Fibroblast of peridontal ligament (primary cell): ENCODE data around the gene NECAB3.
"Not testable (repeated sequence)": the region's sequence is repeated elsewhere in the genome, so short reads cannot be mapped to it uniquely, and the experiment has no call there.

Experiments used
- DNase-seq: peaks from one replicate; pipeline ENCODE4 v3.0.0-alpha.2; 2010; ENCODE audit errors: extremely low read depth

Gene NECAB3

DNA sequence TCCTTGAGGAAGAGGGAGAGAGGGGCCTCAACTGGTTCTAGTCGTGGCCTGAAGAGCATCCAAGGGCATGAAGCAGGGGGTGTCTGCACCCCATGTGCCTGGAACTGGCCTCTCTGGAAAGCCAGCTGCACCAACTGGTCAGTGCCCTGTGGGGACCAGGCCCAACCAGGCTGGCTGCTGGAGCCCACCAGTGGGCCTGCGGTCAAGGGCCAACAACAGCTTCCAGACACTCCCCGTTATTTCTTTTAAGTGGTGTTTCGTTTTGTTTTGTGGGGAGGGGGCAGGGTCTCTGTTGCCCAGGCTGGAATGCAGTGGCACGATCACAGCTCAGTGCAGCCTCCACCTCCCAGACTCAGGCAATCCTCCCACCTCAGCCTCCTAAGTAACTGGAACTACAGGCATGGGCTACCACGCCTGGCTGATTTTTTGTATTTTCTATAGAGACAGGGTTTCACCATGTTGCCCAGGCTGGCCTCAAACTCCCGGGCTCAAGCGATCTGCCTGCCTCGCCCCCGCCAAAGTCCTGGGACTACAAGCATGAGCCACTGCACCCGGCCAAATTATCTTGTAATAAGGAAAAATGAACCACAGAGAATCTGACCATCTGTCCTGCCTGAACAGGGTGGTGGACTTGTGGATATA is 24.0 kb downstream of the NECAB3 start:
- no peak for DNase-seq

DNA sequence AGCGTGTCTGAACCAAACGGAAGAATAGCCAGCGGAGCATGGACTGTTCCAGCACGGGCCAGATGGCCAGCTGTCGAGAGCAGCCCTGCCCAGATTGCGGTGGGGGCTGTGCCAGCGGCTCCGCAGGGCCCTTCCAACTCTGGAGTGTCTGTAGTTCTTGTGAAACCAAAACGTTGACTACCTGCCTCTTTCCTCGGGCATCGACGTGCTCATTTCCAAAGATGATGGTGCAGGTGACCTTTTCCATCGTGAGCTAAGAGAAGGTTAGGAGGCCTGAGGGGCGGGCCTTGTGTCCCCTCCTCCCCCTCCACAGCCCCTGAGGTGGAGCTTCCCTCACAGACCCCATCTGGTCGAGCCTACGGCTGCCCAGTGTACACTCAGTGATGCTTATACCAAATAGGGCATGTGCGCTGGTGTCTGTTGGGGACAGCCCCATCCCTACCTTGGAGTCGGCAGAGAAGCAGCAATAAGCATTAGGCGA is 25.0 kb downstream of the NECAB3 start:
- DNase-seq, result no peak

DNA sequence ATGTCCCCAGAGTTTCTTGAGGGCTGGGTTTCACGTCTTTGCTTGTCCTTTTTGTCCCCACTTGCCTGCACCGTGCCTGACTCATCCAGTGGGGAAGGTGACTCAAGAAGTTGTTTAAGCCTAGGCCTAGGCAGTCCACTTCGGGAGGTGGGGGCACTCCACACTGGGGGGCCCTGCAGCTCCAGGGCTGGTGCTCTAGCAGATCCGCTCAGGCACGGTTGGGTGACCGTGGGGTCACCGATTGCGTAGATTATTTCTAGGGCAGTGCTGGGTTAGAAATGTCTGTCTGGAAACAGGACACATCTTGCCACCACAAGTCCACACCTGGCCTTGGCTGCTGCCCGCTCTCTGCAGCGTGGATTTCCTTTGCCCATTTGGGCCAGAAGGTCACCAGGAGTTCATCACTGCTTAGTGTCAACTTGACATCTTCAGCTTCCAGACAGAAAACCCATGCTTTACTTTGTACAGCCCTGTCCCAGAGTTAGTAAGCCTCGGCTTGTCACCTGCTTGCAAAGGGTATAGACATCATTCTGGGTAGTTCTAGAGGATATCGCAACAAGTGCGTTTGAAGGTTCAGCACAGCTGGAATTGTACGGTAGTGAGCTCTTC is 25.7 kb downstream of the NECAB3 start:
- DNase-seq, result no peak

DNA sequence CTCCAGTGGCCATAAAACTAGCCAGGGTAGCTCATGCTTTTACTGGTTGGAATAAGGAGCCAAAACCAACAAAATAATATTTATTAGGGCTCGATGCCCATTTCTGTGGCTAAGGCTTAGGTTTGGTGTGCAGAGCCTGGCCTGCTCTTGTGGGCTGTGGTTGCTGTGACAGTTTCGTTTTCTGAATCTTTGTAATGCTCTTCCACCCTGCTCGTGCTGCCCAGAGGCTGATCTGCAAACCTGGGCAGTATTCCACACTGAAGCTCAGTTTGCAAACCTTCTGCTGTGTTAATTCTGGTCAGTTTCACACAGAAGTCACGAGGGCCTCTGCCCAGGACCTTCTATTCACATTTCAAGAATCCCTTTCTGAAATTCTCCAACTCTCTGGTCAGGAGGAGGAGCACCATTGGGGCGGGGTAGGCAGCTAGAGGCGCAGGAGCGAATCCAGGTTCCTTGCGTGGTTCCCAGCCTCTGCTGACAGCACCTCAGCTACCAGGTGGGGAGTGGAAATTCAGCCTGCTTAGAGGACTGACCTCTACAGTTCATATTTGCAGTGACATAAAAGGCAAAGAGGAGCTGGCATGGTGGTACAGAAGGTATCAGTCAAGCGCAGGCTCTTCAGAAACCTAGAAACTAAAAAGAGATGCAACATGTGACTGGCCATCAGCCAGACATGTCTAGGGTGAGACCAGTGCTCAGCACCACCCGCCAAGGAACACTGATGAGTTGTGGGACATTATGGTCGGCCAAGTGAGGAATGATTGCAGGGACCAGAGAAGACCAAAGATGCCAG is 26.4 kb downstream of the NECAB3 start:
- DNase-seq, result peak; percentile 80

DNA sequence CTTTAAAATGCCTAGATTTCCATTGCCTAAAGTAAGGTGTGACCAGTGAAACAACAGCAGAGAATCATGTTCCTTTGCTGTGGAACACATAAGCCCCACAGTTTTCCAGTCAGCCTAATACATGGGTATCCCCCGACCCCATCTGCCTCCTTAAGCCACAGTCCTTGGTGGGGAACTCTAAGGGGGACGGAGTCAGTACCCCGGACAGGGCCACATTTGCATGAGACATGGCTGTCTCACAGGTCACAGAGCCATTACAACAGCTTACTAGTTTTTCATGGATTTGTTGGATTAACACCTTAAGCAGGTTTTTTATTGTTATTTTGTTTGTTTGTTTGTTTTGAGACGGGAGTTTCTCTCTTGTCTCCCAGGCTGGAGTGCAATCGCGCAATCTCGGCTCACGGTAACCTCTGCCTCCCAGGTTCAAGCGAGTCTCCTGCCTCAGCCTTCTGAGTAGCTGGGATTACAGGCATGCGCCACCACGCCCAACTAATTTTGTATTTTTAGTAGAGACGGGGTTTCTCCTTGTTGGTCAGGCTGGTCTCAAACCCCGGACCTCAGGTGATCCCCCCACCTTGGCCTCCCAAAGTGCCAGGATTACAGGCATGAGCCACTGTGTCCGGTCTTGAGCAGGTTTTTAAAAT is 27.1 kb downstream of the NECAB3 start:
- DNase-seq, result not testable (repeated sequence)

DNA sequence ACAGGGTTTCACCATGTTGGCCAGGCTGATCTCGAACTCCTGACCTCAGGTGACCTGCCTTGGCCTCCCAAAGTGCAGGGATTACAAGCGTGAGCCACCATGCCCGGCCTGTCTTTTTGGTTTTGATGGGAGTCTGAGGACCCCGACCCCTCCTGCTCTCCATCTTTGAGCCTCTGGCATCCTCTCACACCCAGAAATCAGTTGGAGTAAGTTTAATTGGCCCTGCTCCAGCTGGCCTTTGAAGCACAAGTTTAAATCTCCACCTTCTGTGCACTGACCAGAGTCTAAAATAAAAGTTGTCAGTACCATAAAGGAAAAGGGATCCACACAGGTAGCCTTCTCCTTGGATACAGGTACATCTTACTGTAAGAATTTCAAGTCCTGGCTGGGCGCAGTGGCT is 28.0 kb downstream of the NECAB3 start:
- no peak for DNase-seq

DNA sequence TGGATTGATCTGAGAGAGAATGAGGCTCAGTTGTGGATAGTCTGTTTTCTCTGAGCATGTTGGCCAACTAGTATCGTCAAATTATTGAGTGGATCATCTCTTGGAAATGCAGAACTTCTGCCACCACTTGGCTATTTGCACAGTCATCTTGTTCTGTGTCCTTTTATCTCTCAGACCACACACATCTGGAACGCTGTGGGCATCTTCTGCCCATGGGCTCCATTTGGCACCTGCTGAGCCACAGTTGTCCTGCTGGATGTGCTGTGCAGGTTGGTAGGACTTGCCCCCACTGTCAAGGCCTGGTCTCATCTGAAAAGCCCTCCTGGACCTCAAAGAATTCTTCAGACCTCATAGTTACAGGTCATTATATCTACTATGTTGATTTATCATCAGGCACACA is 28.8 kb downstream of the NECAB3 start:
- DNase-seq, result no peak

DNA sequence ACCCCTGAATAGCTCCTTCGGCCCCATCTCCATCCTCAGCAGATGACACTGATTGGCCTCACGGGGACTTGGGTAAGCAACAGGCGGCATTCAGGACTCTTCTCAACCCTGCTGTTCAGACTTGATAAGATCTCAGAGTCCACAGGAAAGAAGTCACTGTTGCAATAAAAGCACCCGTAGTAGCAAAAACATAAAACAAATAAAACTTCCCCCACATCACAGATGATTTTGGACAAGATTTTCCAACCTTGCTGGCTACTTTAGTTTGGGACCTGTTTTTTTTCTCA is 29.2 kb downstream of the NECAB3 start:
- no peak for DNase-seq

DNA sequence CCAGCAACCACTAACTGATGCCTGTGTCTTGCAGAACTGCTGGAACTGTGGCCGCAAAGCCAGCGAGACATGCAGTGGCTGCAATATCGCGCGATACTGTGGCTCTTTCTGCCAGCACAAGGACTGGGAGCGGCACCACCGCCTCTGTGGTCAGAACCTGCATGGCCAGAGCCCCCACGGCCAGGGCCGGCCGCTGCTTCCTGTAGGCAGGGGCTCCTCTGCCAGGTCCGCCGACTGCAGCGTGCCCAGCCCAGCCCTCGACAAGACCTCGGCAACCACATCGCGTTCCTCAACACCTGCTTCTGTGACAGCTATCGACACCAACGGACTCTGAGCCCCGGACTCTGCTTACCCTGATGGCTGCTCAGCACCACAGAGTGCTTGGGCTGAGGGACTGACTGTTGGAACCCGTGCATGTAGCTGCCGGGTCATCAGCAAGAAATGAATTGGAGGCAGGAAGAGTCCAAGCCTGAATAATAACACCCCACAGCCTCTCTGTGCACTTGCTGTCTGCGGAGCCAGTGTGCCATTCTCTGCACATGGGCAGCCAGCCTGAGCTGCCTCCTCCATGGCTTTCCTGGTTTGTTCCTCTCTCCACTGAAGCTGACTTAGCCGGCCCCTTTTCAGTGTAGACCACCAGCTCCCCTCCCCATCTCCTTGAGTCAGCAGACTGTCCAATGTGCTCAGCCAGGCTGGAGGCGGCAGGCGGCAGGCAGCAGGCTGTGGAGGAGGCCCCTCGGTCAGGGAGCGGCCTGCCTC is 29.7 kb downstream of the NECAB3 start:
- DNase-seq, result no peak

DNA sequence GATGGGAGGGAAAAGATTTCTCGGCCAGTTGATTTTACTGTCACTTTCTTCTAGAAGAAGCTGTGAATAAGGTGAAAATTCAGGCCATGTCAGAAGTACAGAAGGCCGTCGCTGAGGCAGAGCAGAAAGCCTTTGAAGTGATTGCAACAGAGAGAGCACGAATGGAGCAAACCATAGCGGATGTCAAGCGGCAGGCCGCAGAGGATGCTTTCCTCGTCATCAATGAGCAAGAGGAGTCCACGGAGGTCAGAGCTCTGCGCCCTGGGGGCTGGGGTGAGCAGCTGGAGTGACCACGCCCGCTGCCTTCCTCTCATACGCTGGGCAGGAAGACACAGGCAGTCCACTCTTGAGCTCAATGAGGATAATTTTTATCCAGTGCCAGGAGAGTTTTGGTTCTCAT is 33.9 kb downstream of the NECAB3 start:
- DNase-seq, result no peak

DNA sequence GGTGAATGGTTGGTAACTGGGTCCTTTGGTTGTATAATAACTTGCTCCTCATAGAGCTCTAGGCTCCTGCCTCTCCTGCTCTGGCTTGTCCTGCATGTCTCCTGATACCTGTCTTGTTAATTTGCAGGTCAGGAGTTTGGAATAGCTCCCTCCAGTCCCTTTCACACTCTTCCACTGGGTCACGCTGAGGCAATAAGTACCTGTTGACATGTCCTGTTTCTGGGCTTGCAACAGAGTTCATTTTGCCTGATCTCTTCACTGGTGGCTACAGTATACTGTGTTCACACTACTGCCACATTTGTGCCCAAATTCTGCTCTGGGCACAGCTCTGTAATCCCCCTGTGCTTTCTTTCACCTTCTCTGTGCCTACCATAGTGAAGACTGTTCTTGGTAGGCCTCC is 37.5 kb downstream of the NECAB3 start:
- no peak for DNase-seq

DNA sequence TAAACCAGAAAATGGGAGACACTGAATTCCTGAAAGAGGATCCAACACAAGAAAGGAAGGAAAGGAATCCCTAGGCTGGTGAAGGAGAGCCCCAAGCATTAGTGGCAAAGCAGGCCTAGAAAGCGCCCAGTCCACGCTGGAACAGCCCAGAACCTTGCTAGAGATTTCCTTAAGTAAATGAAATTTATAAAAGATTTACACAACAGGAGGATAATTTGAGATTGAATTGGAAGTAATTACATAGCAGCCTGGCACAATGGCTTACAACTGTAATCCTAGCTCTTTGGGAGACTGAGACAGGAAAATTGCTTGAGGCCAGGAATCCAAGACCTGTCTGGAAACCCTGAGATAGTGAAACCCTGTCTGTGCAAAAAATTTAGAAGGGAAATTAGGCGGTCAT is 38.9 kb downstream of the NECAB3 start:
- DNase-seq, result no peak

DNA sequence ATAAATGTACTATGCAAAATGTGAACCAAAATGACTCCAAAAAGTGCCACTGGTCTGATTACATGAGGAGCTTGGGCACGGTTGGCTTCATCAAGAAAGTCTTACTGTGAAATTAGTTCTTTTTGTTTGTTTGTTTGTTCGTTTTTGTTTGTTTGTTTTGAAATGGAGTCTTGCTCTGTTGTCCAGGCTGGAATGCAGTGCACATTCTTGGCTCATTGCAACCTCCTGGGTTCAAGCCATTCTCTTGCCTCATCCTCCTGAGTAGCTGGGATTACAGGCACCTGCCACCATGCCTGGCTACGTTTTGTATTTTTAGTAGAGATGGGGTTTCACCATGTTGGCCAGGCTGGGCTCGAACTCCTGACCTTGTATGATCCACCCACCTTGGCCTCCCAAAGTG is 42.3 kb downstream of the NECAB3 start:
- DNase-seq, result not testable (repeated sequence)

DNA sequence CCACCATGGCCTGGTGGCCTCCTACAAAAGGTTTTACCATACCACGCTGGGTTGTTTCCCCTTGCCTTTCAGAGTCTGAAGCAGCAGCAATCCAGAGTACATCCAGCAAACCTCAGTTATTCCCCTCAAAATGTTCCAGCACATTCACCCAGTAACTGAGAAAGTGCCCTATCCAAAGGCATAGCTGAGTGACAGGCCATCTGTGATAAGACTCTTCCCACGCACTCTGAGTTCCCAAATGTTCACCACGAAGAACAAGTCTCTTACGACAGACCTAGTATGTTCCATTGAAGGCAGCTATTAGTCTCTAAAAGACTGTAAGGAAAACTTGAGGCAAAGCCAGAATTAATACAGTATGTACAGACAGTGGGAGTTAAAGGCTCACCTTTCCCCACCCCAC is 43.7 kb downstream of the NECAB3 start:
- no peak for DNase-seq

DNA sequence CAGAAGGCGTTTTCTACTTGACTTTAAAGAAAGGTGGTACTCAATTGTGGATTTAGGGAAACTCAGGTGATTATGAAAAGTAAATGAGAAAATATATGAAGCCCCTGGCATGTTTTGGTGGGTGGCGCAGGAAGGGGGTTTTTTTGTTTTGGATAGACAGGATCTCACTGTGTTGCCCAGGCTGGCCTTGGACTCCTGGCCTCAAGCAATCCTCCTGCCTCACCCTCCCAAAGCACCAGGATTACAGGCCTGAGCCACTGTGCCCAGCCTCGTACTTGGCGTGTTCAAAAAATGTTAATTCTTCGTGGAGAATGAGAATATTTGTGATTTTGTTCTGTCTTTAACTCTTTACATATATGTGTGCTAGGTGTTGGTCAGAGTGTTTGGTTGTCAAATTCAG is 44.2 kb downstream of the NECAB3 start:
- no peak for DNase-seq

DNA sequence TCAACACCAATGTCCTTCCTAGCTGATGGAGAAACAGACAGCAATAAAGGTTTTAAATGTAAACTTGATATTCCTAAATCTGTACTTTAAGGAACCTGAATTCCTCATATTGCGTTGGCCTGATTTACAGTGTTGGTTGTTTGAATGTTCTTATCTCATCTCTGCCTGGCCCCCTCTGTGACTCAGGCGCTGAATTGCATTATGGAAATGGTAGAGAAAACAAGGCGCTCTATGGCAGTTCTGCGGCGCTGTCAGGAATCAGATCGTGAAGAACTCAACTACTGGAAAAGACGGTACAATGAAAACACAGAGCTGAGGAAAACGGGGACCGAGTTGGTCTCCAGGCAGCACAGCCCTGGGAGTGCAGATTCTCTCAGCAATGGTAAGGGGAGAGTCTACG is 44.7 kb downstream of the NECAB3 start:
- DNase-seq, result no peak

DNA sequence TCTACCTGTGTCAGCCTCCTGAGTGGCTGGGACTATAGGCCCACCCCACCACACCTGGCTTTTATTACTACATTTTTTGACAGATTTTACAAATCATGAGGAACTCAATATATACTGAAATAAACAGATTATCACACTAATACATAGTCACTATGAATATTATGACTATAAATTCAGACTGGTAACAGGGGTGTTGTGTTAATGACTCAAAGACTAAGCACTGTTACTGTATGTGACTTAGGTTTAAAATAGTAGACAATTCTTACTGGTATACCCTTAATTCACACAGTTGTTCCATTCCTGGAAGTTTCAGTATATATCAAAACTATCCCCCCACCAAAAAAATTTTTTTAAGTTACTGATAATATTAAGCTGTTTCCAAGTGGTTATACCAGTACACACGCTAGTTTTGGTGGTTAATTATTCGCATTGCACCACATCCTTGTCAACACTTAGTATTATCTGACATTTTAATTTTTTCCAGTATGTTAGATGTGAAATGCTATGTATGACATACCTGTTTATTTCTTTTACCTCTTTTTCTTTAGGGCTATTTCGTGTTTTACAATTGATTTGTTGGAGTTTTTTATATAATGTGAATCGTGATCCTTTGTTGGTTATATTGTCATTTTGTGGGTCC is 46.5 kb downstream of the NECAB3 start:
- DNase-seq, result no peak

DNA sequence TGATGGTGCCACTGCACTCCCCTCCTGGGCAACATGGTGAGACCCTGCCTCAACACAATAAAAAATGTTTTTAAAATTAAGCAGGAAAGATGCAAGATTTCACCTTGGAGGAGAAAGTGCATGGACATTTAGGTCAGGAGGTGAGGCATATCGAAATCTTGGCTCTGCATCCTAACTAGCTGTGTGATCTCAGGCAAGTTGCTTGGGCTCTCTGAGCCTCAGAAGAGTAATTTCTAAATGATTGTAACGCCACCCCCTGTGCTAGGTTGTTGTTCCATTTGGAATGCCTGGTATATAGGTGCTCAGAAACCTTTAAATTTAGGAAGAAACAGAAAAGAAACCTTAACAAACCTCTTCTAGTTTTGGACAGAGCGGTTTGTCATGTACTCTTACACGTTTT is 48.0 kb downstream of the NECAB3 start:
- no peak for DNase-seq

DNA sequence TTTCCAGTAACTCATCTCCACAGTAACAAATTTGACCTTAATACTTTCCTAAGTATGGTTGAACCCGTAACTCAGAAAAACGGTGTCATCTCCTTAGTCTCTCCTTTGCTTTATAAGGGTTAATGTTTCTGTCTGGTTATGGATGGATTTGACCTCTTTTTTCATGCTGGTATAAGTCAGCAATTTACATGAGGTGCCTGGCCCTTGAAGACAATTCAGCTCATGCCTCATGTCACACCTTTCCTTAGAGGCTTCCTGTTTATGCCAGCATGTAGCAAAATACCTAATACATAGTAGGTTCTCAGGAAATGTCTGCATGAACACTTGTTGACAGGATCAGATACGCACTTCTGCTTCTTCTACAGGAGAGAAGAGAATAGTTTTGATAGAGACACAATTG is 49.8 kb downstream of the NECAB3 start:
- DNase-seq, result no peak

DNA sequence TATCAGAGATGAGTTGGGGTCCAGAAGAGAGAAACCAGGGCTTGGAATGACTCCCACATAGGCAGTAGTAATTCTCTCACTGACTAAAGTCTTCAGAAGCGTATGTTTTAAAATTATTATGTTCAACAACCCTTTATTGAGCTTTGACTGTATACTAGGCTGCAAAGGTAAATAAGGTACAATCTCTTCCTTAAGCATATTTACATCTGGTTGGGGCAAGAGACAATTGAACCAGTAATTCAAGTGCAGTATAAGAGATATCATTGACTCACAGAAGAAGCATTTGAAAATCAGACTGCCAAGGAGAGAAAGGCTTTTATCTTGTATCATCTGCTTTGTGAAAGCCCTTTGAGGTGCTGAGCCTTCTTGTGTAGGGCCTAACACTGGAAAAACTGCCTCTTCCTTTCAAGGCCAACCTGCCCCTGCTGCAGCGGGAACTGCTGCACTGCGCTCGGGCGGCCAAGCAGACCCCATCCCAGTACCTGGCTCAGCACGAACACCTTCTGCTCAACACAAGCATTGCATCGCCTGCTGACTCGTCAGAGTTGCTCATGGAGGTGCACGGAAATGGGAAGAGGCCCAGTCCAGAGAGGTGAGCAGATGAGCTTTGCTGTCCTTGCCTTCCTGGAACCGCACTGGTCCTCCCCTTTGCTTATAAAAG is 51.4 kb downstream of the NECAB3 start:
- DNase-seq, result no peak
